ENCODE results near the gene EYA4.

DNA sequence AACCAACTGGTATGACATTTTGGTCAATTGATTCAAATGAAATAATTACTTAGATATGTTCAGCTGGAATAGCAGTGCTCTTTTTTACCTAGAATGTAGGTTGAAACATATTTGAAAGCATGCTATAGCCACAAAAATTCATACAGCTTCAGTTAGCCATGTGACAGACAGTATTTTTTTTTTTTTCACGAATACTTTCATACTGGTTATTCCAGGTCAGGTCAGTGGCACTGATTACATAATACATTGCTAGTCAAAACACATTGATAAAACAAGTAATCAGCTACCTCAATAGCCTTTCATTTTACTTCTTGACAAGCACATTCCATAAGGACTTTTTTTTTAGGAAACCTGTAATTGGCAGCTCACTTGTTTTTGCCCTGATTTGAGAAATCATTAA, 222.6 kb downstream of the EYA4 start:
- TF ChIP-seq, protein P1, sequence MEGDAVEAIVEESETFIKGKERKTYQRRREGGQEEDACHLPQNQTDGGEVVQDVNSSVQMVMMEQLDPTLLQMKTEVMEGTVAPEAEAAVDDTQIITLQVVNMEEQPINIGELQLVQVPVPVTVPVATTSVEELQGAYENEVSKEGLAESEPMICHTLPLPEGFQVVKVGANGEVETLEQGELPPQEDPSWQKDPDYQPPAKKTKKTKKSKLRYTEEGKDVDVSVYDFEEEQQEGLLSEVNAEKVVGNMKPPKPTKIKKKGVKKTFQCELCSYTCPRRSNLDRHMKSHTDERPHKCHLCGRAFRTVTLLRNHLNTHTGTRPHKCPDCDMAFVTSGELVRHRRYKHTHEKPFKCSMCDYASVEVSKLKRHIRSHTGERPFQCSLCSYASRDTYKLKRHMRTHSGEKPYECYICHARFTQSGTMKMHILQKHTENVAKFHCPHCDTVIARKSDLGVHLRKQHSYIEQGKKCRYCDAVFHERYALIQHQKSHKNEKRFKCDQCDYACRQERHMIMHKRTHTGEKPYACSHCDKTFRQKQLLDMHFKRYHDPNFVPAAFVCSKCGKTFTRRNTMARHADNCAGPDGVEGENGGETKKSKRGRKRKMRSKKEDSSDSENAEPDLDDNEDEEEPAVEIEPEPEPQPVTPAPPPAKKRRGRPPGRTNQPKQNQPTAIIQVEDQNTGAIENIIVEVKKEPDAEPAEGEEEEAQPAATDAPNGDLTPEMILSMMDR (IDR thresholded peaks at IDR 0.05) = no peak
- TF ChIP-seq TCF7L2 (IDR thresholded peaks at IDR 0.05; ENCODE audit: low read depth, low read length) = no peak

Data from Panc1 (cell line).